K562 (cell line): ENCODE results near the gene ARHGEF12. TPM values are rescaled to one million over a fixed set of nuclear protein-coding genes. Genes with fewer than 3 reads are reported as not detected.

Source experiments
- ARID1B ChIP-seq: fragments of 450-650 bp; IDR thresholded peaks from 2 replicates; pipeline ENCODE4 v1.6.1; 2016; ENCODE audit warnings: antibody characterized with exemption, mild to moderate bottlenecking, inconsistent platforms
- BACH1 ChIP-seq: fragments of 200-800 bp; sonication (Bioruptor generic); IDR thresholded peaks from 2 replicates; pipeline ENCODE4 v1.6.1; 2016; ENCODE audit warnings: missing genetic modification characterization, missing compliant biosample characterization
- C11orf30 ChIP-seq: fragments of 450-650 bp; IDR thresholded peaks from 2 replicates; pipeline ENCODE4 v1.6.1; 2016; ENCODE audit warnings: low read depth, mild to moderate bottlenecking
- CBFA2T3 ChIP-seq: fragments of 450-650 bp; IDR thresholded peaks from 2 replicates; pipeline ENCODE4 v1.6.1; 2017
- ETV6 ChIP-seq, 3 experiments: fragments of 150-350 bp in 1 of 3; sonication (generic) in 1 of 3; formaldehyde crosslinking in 1 of 3; IDR thresholded peaks; 2 replicates each; pipeline versions ENCODE4 v1.6.1 to v1.8.0; 2014 to 2022; ENCODE audit warnings: borderline replicate concordance in 2 of 3, low read depth in 2 of 3, antibody characterized with exemption in 1 of 3, low read length in 1 of 3, mild to moderate bottlenecking in 1 of 3, missing genetic modification reagents in 1 of 3
- EZH2 ChIP-seq: IDR thresholded peaks from 2 replicates; pipeline ENCODE4 v1.6.1; 2012; ENCODE audit warnings: low read depth, mild to moderate bottlenecking, inconsistent platforms, low read length, borderline replicate concordance
- FOSL1 ChIP-seq: fragments of 200-800 bp; sonication (Bioruptor generic); conservative IDR thresholded peaks from 2 replicates; pipeline ENCODE4 v1.6.1; 2016; ENCODE audit warnings: missing genetic modification characterization, missing compliant biosample characterization
- GTF2A2 ChIP-seq: IDR thresholded peaks from 2 replicates; pipeline ENCODE4 v1.6.1; 2016; ENCODE audit warnings: mild to moderate bottlenecking, missing genetic modification characterization, missing compliant biosample characterization
- JUND ChIP-seq, 2 experiments: IDR thresholded peaks; 2 replicates in 1 of 2; 3 replicates in 1 of 2; pipeline ENCODE4 v1.6.1; 2011; ENCODE audit warnings: borderline replicate concordance in 2 of 2, low read depth in 2 of 2, low read length in 2 of 2, improper control_type of control experiment in 1 of 2, missing biosample characterization in 1 of 2, missing genetic modification characterization in 1 of 2, missing genetic modification reagents in 1 of 2
- MAFG ChIP-seq: fragments of 450-650 bp; conservative IDR thresholded peaks from 2 replicates; pipeline ENCODE4 v1.6.1; 2016; ENCODE audit warnings: missing genetic modification characterization, missing compliant biosample characterization
- NFE2 ChIP-seq: IDR thresholded peaks from 2 replicates; pipeline ENCODE4 v1.6.1; 2014; ENCODE audit warnings: antibody characterized with exemption, low read depth
- ZNF316 ChIP-seq: fragments of 450-650 bp; IDR thresholded peaks from 2 replicates; pipeline ENCODE4 v1.6.1; 2016
- ZNF589 ChIP-seq: fragments of 200-800 bp; sonication (Bioruptor generic); IDR thresholded peaks from 2 replicates; pipeline ENCODE4 v1.6.1; 2016; ENCODE audit warnings: low read depth, missing genetic modification characterization, missing compliant biosample characterization
- polyA plus RNA-seq, 8 experiments: library from polyadenylated mRNA; depleted of rRNA in 4 of 8; stranded (reverse) in 5 of 8; unstranded in 3 of 8; fragments of >200 nt; fragmentation: Nextera tagmentation in 2 of 8; fragmentation: Illumina TruSeq in 1 of 8; extraction: Ambion mirVana in 2 of 8; extraction: Trizol in 1 of 8; gene quantifications; 2 replicates each; pipeline versions ENCODE4 v1.2.1 to v1.2.3, GENCODE V29; 2011 to 2014; ENCODE audit warnings: inconsistent platforms in 1 of 8, missing spikeins in 1 of 8
- total RNA-seq, 7 experiments: library from RNA; depleted of rRNA in 6 of 7; stranded (reverse); fragments of >200 nt in 6 of 7; fragmentation: Illumina TruSeq in 2 of 7; extraction: Trizol in 2 of 7; gene quantifications; 2 replicates each; pipeline versions ENCODE4 v1.2.1 to v1.2.3, GENCODE V29; 2011 to 2021; ENCODE audit warnings: low replicate concordance in 1 of 7
- TF ChIP-seq, protein P1 (sequence below): fragments of 250-450 bp; sonication (Bioruptor Pico); IDR thresholded peaks from 2 replicates; pipeline ENCODE4 v1.5.0; 2021; ENCODE audit warnings: mild to moderate bottlenecking, borderline replicate concordance
- TF ChIP-seq, protein P2 (sequence below): fragments of 450-650 bp; IDR thresholded peaks from 2 replicates; pipeline ENCODE4 v1.6.1; 2016; ENCODE audit warnings: low read depth
- TF ChIP-seq, protein P3 (sequence below), 2 experiments: fragments of 450-650 bp in 1 of 2; sonication (generic) in 1 of 2; formaldehyde crosslinking in 1 of 2; IDR thresholded peaks in 1 of 2; conservative IDR thresholded peaks in 1 of 2; 2 replicates each; pipeline versions ENCODE4 v1.6.1 to v1.8.1; 2016 to 2023; ENCODE audit warnings: mild to moderate bottlenecking in 2 of 2, moderate library complexity in 2 of 2, inconsistent platforms in 1 of 2, missing genetic modification reagents in 1 of 2

ARHGEF12 gene
- total and polyA plus RNA-seq, 9 of the 15 experiments (the other 6 are each of a cell fraction or from before 2014, with no cell fraction given): 3.5 to 51.7 (median 29.5) TPM

GRCh38 chr11:120340529-120340928, 4.3 kb downstream of the ARHGEF12 start (continued):
- TF ChIP-seq ETV6 (IDR thresholded peaks at IDR 0.05; ENCODE audit: borderline replicate concordance in 1 of 2, low read depth in 2 of 2, low read length in 1 of 2) (no peak), ETV6 (CRISPR knock-in tag; IDR thresholded peaks at IDR 0.05; ENCODE audit: borderline replicate concordance) (no peak), GTF2A2 (tag) (no peak), EZH2 (no peak), NFE2 (no peak), FOSL1 (tag) (peak; percentile 19; the same call in 1 of the 2 replicates), C11orf30 (peak; percentile 52; the same call in 1 of the 2 replicates), ARID1B (0 out of 2 replicates have a peak, but pooled peaks have one; percentile 4), JUND (IDR thresholded peaks at IDR 0.05; ENCODE audit: borderline replicate concordance, low read depth, low read length) (peak; percentile 53; the same call in 1 of the 2 replicates), JUND (tag; IDR thresholded peaks at IDR 0.05; ENCODE audit: borderline replicate concordance, low read depth, low read length) (no peak; the same call in 2 of the 3 replicates), CBFA2T3 (no peak), BACH1 (peak; percentile 40; the same call in 1 of the 2 replicates), ZNF316 (peak; percentile 78), MAFG (0 out of 2 replicates have a peak, but pooled peaks have one; percentile 14), ZNF589 (no peak)
- TF ChIP-seq, protein P1, sequence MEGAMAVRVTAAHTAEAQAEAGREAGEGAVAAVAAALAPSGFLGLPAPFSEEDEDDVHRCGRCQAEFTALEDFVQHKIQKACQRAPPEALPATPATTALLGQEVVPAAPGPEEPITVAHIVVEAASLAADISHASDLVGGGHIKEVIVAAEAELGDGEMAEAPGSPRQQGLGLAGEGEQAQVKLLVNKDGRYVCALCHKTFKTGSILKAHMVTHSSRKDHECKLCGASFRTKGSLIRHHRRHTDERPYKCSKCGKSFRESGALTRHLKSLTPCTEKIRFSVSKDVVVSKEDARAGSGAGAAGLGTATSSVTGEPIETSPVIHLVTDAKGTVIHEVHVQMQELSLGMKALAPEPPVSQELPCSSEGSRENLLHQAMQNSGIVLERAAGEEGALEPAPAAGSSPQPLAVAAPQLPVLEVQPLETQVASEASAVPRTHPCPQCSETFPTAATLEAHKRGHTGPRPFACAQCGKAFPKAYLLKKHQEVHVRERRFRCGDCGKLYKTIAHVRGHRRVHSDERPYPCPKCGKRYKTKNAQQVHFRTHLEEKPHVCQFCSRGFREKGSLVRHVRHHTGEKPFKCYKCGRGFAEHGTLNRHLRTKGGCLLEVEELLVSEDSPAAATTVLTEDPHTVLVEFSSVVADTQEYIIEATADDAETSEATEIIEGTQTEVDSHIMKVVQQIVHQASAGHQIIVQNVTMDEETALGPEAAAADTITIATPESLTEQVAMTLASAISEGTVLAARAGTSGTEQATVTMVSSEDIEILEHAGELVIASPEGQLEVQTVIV: no peak
- TF ChIP-seq, protein P2, sequence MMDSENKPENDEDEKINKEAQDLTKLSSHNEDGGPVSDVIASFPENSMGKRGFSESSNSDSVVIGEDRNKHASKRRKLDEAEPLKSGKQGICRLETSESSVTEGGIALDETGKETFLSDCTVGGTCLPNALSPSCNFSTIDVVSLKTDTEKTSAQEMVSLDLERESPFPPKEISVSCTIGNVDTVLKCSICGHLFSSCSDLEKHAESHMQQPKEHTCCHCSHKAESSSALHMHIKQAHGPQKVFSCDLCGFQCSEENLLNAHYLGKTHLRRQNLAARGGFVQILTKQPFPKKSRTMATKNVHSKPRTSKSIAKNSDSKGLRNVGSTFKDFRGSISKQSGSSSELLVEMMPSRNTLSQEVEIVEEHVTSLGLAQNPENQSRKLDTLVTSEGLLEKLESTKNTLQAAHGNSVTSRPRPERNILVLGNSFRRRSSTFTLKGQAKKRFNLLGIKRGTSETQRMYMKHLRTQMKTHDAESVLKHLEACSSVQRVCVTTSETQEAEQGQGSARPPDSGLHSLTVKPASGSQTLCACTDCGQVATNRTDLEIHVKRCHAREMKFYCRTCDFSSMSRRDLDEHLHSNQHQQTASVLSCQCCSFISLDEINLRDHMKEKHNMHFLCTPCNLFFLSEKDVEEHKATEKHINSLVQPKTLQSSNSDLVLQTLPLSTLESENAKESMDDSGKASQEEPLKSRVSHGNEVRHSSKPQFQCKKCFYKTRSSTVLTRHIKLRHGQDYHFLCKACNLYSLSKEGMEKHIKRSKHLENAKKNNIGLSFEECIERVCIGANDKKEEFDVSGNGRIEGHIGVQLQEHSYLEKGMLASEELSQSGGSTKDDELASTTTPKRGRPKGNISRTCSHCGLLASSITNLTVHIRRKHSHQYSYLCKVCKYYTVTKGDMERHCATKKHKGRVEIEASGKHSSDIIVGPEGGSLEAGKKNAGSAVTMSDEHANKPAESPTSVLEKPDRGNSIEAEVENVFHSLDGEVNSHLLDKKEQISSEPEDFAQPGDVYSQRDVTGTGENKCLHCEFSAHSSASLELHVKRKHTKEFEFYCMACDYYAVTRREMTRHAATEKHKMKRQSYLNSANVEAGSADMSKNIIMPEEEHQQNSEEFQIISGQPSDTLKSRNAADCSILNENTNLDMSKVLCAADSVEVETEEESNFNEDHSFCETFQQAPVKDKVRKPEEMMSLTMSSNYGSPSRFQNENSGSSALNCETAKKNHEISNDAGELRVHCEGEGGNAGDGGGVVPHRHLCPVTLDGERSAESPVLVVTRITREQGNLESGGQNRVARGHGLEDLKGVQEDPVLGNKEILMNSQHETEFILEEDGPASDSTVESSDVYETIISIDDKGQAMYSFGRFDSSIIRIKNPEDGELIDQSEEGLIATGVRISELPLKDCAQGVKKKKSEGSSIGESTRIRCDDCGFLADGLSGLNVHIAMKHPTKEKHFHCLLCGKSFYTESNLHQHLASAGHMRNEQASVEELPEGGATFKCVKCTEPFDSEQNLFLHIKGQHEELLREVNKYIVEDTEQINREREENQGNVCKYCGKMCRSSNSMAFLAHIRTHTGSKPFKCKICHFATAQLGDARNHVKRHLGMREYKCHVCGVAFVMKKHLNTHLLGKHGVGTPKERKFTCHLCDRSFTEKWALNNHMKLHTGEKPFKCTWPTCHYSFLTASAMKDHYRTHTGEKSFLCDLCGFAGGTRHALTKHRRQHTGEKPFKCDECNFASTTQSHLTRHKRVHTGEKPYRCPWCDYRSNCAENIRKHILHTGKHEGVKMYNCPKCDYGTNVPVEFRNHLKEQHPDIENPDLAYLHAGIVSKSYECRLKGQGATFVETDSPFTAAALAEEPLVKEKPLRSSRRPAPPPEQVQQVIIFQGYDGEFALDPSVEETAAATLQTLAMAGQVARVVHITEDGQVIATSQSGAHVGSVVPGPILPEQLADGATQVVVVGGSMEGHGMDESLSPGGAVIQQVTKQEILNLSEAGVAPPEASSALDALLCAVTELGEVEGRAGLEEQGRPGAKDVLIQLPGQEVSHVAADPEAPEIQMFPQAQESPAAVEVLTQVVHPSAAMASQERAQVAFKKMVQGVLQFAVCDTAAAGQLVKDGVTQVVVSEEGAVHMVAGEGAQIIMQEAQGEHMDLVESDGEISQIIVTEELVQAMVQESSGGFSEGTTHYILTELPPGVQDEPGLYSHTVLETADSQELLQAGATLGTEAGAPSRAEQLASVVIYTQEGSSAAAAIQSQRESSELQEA: no peak
- TF ChIP-seq, protein P3, sequence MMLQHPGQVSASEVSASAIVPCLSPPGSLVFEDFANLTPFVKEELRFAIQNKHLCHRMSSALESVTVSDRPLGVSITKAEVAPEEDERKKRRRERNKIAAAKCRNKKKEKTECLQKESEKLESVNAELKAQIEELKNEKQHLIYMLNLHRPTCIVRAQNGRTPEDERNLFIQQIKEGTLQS (IDR thresholded peaks at IDR 0.05): peak; percentile 82
- TF ChIP-seq, protein P3 (CRISPR knock-in tag; conservative IDR thresholded peaks at IDR 0.05): no peak
